ENCODE results near the gene FNBP1L.
"Not testable (repeated sequence)": the region's sequence is repeated elsewhere in the genome, so short reads cannot be mapped to it uniquely, and the experiment has no call there.

FNBP1L gene

DNA sequence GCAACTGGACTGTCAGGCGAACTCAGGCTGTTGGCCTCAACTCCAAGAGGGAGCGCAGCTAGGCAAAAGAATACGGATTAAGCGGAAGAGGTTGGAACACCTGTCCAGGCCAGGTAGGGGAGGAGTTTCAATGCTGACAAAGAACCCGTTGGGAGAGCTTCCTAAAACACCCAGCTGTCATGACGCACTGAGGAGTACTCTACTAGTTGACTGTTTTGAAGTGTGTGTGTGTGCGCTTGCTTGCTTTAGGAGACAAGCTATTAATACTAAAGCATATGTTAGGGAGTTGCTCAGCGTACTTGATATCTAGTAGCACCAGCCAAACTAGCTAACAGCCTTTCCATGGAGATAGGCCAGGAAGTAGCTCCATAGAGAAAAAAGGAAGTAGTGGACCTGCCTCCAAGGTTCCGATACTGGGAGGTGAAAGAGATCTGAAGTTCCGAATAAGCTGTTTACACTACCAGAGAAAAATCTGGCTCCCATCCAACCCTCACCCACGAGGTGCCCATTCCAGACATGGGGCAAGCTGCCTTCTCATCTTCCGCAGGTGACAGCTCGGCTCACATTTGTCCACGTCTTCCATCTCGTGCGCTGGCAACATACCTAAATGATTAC is 974 bp upstream of the FNBP1L start:
- FAIRE-seq, result no peak

DNA sequence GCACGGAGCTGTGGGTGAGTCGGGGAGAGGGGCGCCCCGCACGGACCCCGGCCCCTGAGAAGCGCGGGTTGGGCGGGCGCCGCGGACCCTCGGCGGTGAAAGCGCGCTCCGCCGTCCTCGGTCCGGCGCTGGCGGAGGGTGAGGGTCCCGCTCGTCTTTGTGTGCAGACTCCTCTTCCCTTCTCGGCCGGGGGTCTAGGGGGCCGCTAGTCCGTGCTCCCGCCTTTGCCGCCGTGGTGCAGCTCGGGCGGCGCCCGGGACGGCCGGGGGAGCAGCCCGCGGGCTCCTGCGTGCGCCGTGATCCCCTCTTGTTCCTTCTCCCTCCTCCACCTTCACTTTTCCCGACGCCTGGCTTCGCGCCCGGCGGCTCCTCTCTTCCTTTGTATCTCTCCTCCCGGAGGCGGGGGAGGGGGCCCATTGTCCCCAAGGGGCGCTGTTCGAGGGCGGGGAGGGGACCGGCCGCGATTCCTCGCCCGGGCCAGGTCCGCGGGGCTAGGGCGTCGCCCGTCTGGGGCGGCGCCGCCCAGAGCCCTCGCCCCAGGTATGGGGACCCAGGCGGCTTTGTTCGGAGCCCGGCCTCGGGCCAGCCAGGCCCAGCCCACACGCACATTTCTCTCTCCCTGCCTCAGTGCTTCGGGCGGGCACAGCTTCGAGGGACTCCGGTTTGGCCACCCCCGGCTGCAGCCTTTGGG is 519 bp downstream of the FNBP1L start:
- no peak for FAIRE-seq

DNA sequence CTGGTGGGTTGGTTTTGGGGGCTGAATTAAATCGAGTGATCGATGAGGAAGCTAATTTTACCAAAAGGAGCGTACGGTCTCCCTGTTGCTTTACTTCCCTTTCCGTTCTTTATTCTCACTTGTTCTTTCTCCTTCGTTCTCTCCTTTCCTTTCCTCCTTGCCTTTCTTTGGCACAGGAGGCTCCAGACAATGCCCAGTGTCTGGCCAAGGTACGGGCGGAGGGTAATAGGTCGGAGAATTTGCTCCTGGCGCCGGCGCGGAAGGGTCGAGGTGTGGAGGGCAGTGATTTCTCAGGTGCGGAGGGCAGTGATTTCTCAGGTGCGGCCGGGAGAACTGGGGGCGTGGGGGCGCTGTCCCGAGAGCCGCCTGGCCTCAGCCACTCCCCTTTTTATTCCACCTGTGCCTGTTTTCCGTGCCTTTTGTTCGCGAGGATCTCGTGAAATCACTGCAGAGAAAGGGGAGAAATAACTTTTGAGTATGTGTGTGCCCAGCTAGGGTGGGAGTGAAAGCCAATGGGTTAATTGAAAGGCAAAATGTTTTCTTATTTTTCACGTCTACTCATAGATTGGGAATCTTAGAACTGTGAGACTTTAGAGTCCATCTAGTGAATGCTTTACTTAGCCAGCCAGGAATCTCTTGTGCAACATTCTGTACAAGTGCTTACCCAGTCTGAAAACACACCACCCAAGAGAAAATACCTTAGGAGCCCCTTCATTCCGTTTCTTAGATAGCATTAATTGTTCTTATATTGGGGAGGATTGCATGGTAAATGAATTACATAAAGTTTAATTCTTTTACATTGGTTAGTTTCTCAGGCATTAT is 1.3 kb downstream of the FNBP1L start:
- FAIRE-seq, result no peak

DNA sequence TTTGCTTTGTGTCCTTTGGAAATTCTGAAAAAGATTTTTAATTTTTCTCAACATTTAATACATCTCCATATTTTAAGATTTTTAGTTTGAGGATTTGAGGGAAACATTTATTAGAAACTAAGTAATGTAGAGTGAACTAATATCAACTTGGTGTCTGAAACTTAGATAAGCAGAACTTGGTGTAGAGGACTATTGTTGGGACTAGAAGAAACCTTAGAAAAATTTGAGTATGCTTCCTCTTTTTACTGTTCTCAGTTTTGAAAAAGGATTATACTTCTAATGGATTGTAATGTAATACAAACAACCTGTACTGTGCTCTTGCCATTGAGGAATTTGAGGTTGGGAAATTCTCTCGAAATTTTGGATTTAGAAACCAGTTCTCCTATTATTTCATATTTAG is 2.4 kb downstream of the FNBP1L start:
- peak; percentile 20 for FAIRE-seq

DNA sequence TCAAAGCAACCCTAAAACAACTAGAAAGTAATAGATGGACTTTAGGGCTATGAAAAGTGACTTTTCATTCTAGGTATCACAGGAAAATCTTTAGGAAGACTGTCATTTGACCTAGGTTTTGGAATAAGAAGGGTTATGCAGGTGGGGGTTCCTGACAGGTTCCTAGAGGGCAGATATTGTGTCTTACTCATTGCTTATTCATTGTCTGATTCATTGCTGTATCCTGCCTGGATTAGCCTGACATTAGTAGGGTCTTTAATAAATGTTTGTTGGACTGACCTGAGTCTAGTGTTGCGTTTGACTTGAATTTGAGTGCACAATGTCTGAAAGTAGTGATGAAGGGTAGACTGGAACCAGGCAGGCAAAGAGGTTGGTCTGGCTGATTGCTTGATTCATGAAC is 6.0 kb downstream of the FNBP1L start:
- no peak for FAIRE-seq

DNA sequence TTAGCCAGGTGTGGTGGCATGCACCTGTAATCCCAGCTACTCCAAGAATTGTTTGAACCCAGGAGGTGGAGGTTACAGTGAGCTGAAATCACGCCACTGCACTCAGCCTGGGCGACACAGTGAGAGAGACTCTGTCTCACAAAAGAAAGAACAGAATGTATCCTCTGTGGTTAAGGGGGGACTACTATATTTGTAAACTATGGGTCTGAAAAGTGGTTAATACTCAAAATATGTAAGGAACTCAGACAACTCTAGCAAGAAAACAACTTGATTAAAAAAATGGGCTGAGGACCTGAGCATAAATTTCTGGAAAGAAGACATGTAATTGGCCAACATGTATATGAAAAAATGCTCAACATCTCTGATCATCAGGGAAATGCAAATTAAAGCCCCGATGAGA is 11.2 kb downstream of the FNBP1L start:
- FAIRE-seq, result no peak

DNA sequence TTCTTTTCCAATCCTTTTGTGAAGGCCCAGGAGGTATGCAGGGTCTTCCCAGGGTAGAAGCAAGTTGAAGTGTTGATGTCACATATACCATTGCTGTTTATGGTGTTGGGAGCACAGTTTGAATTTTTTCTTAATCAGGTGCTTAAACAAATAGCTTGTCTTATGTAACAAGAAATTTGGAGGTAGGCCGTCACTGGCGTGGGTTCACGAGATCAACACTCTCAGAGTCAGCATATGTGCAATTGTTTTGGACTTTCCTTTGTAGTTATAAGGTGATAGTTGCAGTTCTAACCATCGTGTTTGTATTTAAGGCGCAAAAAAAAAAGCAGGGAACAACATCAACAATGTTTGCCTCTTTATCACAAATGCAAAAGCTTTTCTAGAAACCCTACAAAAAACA is 13.3 kb downstream of the FNBP1L start:
- no peak for FAIRE-seq

DNA sequence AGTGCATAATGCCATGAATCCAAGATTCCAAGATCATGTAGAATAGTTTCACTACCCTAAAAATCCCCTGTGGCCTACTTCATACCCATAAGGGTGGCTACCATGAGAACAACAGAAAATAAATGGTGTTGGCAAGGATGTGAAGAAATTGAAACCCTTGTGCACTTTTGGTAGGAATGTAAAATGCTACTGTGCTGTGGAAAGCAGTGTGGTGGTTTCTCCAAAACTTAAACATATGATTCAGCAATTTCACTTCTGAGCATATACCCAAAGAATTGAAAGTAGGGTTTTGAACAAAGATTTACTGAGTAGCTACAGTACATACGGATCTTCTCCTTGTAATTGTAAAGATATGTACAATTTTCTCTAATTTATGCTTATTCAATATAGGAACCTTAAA is 16.0 kb downstream of the FNBP1L start:
- no peak for FAIRE-seq

DNA sequence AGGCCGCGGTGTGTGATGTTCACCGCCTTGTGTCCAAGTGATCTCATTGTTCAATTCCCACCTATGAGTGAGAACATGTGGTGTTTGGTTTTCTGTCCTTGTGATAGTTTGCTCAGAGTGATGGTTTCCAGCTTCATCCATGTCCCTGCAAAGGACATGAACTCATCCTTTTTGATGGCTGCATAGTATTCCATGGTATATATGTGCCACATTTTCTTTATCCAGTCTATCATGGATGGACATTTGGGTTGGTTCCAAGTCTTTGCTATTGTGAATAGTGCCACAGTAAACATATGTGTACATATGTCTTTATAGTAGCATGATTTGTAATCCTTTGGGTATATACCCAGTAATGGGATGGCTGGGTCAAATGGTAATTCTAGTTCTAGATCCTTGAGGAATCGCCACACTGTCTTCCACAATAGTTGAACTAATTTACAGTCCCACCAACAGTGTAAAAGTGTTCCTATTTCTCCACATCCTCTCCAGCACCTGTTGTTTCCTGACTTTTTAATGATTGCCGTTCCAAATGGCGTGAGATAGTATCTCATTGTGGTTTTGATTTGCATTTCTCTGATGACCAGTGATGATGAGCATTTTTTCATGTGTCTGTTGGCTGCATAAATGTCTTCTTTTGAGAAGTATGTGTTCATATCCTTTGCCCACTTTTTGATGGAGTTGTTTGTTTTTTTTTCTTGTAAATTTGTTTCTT is 17.6 kb downstream of the FNBP1L start:
- FAIRE-seq, result not testable (repeated sequence)

DNA sequence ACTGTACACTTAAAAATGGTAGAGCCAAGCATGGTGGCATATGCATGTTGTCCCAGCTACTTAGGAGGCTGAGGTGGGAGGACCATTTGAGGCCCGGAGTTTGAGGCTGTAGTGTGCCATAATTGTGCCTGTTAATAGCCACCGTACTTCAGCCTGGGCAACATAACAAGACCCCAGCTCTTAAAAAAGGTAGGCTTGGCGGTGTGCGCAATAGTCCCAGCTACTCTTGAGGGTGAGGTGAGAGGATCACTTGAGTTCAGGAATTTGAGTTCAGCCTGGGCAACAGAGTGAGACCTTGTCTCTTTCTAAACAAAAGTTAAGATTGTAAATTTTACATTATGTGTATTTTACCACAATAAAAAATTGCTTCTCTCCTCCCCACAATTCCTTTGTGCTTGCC is 19.7 kb downstream of the FNBP1L start:
- no peak for FAIRE-seq

DNA sequence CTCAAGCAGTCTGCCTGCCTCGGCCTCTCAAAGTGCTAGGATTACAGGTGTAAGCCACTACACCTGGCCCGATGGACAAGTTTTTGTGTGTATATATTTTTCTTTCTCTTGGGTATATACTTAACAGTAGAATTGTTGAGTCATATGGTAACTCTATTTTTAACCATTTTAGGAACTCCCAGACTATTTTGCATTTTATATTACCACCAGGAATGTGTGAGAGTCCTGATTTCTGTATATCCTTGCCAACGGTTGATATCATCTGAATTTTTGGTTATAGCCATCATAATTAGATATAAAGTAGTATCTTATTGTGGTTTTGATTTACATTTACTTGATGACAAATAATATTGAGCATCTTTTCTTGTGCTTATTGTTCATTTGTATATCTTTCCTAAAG is 20.7 kb downstream of the FNBP1L start:
- no peak for FAIRE-seq

DNA sequence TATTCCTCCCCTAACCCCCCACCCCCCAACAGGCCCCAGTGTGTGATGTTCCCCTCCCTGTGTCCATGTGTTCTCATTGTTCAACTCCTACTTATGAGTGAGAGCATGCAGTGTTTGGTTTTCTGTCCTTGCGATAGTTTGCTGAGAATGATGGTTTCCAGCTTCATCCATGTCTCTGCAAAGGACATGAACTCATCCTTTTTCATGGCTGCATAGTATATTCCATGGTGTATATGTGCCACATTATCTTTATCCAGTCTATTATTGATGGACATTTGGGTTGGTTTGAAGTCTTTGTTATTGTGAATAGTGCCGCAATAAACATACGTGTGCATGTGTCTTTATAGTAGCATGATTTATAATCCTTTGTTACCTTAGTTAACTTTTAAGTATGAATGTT is 21.3 kb downstream of the FNBP1L start:
- FAIRE-seq, result not testable (repeated sequence)

DNA sequence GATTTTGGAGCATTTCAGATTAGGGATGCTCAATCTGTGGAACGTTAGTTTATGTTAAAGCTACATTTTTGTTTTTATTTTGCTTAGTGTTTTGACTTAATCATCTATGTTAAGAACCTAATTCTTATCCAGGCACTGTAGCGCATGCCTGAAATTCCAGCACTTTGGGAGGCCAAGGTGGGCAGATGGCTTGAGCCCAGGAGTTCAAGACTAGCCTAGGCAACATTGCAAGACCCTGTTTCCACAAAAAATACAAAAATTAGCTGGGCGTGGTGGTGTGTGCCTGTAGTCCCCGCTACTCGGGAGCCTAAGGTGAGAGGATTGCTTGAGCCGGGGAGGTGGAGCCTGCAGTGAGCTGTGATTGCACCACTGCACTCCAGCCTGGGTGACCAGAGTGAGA is 23.4 kb downstream of the FNBP1L start:
- no peak for FAIRE-seq

DNA sequence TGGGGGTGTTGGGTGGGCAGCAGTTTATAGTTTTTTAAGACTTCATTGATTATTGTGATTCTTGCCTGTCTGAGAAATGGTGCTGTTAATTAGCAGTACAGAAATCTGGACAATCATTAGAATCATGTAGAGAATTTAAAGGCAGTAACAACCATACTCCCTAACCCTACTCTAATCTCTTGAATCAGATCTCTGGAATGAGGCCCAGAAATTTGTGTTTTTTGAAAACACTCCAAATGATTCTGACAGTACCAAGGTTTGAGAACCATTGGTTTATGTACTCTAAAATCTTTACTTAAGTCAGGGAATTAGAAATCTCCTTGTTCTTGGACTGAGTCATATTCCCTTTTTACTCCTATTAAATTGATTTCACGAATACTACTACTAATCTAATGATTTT is 24.0 kb downstream of the FNBP1L start:
- no peak for FAIRE-seq

DNA sequence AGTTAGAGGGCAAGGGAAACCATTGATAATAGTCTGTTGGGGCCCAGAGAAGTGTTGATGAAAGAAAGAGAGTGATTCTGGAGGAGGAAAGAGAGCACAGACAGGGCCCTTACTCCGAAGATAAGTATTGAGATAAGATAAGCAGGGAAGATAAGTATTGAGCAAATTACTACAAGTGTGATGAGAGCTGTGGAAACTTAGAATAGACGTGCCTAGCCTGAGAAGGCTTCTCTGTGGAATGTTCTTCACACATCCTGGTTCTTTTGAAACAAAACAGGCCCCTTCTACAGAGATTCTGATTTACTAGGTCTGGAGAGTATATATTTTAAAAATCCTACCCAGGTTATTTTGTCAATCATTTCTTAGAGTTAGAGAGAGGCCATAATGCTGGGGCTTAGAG is 26.4 kb downstream of the FNBP1L start:
- FAIRE-seq, result no peak

DNA sequence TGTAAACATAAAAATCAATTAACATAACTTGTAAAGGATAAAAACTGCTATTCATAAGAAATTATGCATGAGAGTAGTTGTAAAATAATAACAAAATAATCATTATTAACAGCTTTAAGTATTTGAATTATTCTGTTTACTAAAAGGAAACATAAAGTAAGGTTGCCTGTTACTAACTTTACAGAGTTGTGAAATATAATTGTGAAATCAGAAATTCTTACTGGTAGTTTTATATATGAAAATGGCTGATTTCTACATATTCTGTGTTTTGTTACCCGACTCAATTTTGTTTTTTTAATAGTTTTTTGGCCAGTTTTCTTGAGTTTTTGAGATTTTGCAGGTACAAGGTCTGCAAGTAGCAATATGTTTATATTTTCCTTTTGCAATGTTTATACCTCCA is 27.8 kb downstream of the FNBP1L start:
- peak; percentile 66 for FAIRE-seq

DNA sequence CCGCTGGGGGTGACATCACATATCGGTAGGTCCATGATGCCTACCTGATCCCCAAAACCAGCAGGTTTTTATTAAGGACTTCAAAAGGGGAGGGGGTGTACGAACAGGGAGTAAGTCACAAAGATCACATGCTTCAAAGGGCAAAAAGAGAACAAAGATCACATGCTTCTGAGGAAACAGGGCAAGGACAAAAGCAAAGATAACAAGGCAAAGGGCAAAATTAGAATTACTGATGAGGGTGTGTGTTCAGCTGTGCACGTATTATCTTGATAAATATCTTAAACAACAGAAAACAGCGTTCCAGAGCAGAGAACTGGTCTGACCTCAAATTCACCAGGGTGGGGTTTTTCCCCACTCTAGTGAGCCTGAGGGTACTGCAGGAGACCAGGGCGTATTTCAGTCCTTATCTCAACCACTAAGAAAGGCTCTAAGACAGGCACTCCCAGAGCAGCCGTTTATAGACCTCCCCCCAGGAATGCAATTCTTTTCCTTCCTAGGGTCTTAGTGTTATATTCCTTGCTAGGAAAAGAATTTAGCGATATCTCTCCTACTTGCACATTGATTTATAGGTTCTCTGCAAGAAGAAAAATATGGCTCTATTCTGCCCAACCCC is 31.3 kb downstream of the FNBP1L start:
- not testable (repeated sequence) for FAIRE-seq

DNA sequence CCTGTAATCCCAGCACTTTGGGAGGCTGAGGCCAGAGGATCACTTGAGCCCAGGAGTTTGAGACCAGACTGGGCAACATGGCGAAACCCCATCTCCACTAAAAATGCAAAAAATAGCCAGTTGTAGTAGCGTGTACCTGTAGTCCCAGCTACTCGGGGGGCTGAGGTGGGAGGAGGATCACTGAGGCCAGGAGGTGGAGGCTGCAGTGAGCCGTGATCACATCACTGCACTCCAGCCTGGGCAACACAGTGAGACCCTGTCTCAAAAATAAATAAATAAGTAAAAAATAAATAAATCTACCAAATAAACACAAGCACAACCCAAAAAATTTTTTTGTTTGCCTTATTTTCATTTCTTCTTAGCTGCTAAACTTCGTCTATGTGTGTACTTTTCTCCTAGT is 34.0 kb downstream of the FNBP1L start:
- not testable (repeated sequence) for FAIRE-seq

DNA sequence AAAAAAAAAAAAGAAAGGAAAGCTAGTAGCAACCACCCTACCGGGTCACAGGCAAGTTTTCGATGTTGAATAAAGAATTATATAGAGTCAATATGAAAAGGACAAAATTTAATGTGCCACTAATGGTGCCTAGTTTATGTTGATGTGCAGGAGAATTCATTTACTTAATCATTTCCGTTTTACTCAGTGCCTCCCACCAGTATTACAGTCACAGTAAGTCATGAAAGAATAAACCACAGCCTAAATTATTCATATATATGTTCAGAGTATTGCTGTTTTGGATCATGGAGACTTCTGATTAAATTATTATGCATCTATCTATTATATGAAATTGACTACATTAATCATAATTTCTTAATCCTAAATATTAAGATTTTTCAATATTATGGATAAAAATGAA is 35.3 kb downstream of the FNBP1L start:
- FAIRE-seq, result no peak

DNA sequence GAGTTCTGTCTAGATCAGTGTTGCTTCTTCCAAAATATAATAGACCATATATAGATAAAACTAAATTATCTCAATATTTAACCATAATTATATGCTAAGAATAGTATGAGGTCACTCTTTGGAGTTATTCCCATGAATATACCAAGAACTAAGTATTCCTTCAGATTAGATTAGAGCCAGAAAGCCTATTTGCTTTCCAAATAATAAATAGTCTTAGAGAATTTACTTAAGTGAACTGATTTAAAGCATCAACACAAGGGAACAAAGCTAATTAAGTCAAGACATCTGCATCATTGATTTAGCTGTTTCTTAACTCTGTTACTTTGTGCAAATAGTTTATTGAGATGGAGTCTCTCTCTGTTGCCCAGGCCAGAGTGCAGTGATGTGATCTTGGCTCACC is 35.7 kb downstream of the FNBP1L start:
- no peak for FAIRE-seq

DNA sequence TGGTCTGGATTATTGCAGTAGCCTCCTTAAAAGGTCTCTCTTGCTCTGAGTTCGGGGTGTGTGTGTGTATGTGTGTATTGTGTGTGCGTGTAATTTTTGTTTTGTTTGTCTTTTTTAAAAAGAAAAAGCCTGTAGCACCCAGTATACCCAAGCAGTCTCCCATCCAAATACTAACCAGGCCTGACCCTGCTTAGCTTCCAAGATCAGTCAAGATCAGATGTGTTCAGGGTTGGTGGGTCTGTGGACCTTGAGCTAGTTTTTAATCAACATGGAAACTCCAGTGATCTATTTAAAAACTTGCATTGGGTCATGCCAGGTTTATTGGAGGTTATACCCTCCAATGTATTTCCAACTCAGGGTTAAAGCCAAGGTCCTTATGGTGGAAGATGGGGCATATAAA is 40.3 kb downstream of the FNBP1L start:
- FAIRE-seq, result no peak

DNA sequence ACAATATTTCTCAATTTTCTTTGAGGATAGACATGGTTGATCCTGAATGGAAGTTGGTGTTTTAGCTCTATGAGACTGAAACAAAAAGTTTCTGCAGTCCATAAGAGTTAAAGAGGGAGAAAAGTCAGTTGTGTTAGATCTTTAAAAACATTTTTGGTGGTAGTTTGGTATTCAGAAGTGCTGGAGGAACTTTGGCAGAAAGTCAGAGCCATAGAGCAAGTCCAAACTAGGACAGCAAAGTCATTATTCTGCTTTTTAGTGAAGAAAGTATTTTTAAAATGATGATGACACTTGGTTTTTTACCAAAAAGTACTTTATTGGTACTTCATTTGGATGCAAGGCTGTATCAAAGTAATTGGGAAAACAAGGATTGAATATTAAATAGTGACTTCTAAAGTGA is 41.8 kb downstream of the FNBP1L start:
- no peak for FAIRE-seq

DNA sequence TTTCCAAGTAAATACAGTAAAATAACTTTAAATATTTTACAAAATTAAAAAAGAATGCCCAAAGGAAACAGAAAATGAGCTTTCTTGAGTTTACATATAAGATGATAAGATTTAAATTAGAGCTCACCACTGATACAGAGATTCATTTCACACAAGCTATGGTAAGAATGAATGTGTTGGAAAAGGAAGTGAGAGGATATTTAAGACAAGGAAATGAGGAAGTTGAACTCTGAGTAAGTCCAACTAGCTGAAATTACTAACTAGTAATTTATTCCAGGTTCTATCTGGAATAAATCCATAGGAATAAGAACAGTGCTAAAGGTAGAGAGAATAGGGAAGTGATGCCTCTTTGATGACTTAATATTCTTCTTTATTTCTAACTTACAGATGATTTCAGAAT is 42.4 kb downstream of the FNBP1L start:
- FAIRE-seq, result no peak
